Activated CD4-positive, alpha-beta T cell treated with anti-CD3 and anti-CD28 coated beads, Interleukin-2, Interleukin-4, amounts not matched to agents 100 ng/mL and 50 ng/mL, durations not matched to agents 16 hours and 8 hours (primary cell): ENCODE data around the gene POLR2L.

Experiments
- DNase-seq: peaks from one replicate; pipeline ENCODE4 v3.0.0-alpha.2; 2020; ENCODE audit warnings: low spot score

The POLR2L gene

DNA sequence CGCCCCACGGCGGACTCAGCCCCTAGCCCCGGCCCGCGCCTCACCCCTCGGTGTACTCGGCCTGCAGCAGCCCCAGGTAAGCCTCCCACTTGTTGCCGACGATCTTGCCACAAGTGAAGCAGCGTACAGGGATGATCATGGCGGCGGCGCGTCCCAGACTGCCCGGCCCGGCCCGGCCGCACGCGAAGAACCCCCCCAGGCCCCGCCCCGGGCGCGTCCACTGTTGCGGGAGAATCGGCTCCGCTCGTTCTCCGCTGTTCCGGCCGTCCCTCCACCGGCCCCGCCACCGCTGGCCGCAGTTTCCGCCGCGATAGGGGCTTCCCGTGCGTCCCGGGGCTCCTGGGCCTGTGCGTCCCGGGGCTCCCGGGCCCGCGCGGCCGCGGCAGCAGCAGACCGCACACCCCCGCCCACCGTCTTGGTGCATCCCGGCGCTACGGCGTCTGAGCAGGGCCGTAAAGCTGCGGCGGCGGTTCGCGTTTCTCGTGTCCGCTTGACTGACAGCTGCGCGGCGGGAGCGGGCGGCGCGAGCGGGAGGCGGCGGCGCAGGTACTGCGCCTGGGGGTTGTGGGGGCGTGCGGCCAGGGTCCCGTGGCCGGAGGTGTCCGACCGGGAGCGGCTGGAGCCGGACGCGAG is at the start of gene POLR2L, which contains the start of gene TSPAN4:
Gene POLR2L, minus strand, starts transcription at position 160 of the 633 bp plus-strand sequence. Its CDS starts 21 bp downstream, at position 139.
Gene TSPAN4, plus strand, starts transcription at position 483 of the 633 bp plus-strand sequence. CDS start 7,453 bp downstream, outside the sequence.
- peak; percentile 86 for DNase-seq

DNA sequence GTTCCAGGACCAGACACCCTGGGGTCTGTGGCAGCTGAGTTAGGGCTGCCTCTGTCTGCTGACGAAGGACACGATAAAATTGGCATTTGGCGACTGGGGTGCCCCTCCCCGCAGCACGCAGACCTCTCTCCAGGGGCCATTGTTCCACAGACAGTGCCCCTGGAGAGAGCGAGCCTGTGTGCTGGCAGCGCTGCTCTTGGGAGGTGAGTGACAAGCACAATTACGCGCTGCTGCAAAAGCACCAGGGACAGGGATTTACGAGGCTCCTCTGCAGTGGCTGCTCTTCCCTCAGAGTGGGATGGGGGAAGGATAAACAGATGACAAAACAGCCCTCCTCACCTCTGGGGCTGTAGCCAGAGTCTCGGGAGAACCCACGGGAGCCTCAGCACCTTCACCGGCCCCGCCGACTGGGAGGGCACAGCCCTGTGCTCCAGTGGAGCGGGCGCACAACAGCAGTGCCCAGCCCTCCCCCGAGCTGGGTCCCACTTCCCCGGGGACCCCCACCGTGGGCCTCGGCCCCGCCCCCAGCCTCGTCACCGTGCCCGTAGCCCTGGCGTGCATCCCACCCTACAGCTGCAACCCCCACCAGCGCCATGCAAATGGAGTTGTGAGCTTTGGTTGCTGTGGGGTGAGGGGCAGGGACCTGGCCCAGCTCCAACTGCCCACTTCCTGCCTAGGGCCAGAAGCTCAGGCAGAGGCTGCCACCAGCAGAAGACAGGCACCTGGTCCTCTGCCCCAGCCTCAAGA is 48.6 kb upstream of the POLR2L start:
- no peak for DNase-seq

DNA sequence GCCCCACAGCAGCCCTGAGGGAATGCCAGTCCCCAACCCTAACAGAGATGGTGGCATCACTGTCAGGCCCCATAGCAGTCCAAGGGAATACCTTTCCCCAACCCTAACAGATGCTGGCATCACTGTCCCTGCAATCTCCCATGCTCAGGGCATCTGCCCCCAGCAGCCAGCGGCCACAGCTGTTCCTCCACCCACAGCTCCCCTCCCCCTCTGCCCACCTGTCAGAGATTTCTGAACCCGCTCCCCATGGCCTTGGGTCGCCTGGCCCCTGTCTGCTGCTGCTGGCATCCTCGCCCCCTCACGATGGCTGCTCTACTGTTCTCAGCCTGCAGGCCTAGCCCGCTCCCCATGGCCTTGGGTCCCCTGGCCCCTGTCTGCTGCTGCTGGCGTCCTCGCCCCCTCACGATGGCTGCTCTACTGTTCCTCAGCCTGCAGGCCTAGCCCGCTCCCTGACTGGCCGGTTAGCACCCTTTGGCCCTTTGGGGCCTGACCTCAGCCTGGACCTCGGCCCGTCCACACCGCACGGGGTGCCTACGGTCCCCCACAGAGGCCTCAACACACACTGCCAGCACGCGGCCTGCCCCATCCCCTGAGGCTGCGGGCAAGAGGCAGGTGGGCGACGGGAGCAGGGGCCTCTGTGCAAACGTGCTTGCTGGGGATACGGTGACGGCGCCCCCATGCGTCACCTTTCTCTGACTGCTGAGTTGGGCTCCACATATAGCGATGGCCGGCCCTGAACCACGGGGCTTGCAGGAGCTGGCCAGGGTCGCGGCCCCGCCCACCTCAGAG is 47.6 kb upstream of the POLR2L start:
- no peak for DNase-seq

DNA sequence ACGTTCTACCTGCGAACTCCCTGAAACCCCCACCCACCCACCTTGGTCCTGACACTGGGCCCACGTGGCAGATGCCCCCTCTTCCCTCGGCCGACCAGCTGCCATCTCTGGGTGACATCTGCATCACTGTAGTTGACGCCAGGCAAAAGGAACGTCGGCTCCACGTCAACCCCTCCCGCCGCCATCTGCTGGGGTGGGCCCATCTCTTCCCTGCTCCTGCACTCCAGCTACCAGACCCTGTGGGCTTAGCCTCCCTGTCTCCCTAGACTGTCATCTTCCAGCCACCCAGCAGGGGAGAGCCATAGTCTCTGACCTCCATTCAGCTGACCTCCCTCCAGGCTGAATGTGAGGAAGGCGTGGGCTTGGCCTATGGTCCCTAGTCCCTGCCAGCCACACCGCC is 46.9 kb upstream of the POLR2L start:
- no peak for DNase-seq

DNA sequence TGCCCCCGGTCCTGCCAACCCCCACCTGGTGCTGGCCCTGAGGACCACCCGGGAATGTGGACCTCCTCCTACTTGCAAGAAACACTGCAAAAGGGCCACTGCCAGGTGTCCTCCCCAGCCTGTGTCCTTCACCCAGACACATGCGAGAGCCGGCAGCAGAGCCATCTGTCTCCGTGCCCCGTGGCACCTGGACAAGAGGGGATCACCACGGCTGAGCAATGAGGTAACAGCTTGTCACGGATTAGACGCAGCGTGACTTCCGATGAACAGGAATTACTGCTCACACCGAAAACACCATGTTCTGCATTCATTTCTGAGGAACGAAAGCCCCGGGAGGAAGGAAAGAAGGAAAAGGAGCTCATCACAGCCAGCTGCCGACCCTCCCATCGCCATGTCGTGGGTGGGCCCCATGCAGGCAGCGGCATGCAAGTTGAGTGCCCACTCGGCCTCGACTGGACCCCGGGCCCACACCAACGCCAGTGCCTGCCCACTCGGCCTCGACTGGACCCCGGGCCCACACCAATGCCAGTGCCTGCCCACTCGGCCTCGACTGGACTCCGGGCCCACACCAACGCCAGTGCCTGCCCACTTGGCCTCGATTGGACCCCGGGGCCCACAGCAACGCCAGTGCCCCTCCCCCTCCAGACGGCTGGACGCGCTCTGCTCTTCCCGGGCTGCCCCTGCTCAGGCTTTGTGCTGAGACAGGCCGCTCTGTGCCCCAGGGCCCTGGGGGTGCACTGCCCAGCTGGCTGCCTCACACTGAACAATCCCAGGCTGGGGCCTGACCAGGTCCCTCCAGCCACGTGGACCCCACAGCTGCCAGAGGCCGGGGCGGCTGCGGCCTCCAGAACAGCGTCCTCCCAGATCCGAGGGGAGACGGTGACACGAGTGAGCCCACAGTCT is 46.2 kb upstream of the POLR2L start:
- no peak for DNase-seq

DNA sequence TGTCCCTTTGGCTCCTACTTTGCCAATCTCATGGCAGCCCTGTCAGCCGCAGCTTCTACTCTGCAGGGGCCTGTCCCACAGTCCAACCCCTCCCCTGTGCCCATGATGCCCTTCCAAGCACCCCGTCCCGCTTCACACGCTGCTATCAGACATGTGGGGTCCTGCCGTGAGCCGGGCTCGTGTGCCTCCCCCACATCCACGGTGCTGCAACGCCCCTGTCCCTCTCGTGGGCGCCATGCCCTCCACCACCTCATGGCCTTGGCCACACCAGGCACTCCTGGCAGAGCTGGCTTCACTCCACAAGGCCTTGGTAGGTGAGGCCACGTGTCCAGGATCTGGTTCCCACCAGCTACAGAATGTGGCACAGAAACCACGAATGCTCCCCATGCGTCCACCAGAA is 45.3 kb upstream of the POLR2L start:
- DNase-seq: no peak

DNA sequence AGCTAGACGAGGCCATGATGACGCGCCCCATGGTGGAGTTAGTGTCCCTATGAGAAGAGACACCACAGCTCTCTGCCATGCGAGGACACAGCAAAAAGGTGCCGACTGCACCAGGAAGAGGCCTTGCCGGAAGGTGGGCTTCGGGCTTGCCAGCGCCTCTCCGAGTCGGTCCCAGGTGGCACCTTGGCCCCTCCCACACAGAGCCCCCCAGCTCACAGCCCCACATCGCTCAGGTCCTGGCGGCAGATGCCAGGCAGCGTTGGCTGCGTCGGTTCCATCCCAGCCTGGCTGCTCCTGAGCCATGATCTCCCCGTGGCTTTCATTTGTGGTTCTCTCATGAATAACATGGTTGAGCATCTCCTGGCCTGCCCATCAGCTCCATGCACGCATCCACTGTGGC is 44.2 kb upstream of the POLR2L start:
- DNase-seq: no peak

DNA sequence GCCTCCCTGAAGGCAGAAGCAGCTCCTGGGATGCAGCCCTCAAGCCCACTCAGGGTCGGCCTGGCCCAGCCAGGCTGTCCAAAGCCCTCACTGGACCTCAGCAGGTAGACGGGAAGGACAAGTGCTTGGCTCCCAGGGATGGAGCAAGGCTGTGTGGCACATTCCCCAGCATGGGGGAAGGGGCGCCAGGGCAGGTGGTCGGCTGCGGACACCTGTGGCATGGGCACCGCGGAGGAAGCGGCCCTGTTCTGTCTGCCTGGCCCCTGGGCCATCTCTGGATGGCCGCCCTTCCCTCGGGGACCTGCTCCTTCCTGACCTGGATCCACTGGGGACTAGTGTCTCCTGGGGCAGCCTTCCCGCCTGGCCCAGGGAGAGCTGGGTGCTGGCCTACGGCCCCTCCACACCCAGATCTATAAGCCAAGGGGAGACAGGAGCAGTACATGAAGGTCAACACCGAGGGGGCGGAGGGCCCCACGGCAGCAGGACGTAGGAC is 42.3 kb upstream of the POLR2L start:
- DNase-seq: no peak

DNA sequence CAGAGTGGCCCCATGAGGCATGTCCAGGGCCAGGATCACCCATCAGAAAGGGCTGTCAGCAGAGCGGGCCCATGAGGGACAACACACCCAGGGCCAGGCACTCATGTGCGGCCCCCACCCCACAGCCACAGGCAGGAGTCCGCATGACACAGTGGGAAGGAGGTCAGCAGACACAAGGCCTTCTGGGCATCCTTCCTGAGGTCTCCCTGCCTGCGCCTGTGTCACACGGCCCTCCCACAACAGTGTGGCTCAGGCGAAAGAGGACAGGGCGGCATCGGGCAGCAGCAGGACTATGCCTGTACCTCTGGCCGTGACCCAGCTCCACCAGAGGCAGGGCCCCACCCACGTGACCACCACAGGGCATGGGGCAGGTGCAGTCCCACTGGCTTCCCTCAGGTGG is 41.2 kb upstream of the POLR2L start:
- DNase-seq: no peak

DNA sequence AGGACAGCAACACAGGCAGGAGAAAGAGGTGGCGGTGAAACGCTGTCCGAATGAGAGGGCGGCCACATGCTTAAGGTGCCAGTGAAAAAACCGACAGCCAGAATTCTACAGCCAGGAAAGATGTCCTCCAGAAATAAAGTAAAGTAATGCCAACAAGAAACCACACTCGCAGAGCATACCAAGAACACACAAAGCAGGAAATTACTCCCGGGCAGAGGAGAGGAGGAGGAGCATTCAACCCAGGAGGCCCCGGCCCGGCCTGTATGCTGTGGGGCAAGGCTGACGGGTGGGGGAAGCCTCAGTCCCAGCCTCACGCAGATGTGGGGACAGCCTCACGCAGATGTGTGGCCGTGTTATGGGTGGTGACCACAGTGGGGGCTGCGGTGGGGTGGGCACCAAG is 40.3 kb upstream of the POLR2L start:
- DNase-seq: no peak

DNA sequence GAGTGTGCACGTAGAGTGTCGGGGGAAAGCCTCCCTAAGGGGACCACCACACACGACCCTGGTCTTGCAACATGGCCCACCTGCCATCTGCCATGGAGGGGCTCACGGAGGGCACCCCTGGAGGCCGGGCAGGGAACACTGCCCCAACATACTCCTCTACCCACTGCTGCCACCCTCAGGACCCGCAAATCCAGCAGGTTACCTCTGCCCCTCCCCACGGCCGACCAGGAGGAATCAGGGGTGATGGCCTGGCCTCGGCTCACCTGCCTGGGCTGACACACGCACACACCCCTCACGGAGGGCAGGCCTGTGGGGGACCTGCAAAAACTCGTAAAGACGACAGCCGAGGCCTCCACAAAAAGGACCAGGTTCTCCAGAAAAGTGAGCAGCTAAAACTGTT is 38.1 kb upstream of the POLR2L start:
- DNase-seq: no peak

DNA sequence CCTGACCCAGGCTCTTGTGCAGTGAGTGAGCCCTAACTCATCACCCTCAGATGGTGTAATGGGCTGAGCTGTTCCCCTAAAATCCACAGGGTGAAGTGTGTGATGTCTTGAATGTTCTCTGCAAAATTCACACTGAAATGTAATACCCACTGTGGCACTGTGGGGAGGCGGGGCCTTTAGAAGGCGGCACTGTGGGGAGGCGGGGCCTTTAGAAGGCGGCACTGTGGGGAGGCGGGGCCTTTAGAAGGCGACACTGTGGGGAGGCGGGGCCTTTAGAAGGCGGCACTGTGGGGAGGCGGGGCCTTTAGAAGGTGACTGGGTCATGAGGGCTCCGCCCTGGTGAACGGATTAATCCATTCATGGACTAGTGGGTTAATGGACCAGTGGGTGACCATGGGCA is 35.2 kb upstream of the POLR2L start:
- DNase-seq: peak; percentile 15

DNA sequence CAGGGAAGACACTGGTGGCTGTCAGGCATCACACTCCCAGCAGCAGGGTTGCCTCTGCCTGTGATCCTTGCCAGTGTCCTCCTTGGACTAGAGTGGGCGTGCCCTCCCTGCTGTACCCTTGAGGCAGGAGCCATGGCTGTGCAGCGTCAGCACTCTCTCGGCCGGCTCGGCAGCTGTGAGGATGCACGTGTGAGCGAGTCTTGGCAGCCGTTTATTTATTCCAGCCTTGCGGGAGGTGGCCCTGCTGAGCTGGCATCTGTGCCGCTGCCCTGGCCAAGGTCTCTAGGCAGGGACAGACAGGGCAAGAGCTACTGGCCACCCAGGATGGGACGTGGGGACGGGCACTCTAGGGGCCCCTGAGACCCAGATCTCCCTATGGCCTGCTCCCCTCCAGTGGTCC is 34.2 kb upstream of the POLR2L start:
- no peak for DNase-seq

DNA sequence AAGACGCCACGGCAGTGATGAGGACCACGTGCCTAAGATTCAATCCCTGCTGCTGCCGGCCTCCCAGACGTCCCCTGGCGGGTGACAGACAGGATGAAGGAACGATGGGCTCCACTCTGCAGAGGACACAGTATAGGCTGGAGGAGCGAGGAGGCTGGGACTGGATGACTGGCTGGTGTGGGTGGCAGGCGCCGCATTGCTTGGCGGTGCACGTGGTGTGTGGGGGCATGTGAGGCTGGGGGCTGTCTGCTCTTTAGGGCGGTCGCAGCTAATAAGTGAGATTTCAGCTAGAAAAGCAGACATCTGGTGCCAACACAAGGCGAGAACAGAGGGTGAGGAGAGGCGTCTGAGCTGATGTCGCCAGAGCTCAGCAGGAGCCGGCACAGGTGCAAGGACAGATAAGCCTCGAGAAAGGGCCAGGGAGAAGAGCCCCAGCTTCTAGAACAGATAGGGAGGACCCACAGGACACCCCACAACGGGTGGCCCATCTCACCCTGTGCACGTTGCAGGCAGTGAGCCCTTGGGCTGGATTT is 33.5 kb upstream of the POLR2L start:
- DNase-seq: no peak

DNA sequence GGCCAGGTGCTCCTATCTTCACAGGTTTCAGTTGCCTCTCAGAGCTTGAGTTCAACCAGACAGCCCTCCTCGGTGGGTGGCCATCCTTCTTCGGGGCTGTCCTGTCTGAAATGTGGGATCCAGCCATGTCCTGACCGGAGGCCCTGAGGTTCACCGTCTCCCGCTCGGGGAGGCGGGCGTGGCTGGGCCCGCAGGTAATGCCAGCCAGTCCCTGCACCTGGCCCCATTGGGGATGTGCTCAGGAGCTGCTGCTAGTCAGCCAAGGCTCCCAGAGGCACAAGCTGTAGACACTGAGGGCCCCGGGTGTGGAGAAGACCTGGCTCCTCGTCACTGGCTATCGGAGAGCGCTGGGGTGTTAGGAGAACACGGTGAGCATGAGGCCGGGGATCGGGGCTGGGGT is 32.9 kb upstream of the POLR2L start:
- no peak for DNase-seq

DNA sequence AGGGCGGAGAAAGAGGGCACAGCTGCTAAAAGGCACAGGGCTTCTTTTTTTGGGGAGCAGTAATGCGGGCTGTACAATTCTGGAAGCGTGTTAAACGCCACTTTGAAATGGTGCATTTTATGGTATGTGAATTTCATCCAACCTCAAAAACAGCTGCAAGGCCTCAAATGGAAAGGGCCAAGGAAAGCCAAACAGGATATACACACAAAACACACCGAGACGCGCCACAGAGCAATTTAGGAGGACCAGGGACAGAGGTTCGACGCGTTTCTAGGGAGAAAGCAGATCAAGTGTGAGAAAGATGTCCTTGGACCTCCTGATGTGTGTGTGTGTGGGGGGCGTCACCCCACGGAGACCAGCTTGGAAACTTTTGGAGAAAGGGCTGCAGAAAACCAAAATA is 31.4 kb upstream of the POLR2L start:
- no peak for DNase-seq

DNA sequence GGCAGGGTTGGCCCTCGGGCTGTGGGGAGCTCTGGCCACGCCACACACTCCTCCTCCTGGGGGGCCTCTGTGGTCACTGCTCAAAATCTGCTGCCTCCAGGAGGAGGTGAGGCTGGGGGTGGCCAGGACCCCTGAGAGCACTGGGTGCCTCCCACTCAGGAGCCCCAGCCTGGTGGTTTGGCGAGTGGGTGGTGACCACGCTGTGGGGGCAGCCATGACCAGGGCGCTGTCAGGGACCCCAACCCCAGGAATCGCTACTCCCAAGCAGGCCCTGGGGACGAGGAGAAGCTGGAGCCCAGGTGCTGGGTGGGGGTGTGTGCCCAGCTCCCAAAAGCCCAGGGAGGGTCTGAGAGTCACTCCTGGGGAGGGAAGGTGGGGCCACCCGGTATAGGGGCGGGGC is 30.5 kb upstream of the POLR2L start:
- DNase-seq: no peak

DNA sequence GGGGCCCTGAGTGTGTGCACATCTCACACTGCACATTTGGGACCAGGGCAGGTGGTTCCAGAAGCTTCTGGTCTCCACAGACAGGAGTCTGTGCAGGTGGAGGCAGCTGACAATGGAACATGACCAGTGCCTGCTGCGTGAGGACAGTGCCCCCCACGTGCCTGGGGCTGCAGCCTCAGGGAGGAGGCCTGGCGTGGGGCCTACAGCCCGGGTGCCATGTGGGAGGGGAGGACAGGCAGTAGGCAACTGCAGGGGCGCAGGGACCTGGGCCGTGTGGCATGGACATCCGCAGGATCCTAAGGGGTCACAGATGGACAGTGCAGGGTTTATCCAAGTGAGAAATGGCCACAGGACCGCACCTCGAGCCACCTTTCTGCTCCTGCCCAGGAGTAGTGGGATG is 29.1 kb upstream of the POLR2L start:
- DNase-seq: no peak

DNA sequence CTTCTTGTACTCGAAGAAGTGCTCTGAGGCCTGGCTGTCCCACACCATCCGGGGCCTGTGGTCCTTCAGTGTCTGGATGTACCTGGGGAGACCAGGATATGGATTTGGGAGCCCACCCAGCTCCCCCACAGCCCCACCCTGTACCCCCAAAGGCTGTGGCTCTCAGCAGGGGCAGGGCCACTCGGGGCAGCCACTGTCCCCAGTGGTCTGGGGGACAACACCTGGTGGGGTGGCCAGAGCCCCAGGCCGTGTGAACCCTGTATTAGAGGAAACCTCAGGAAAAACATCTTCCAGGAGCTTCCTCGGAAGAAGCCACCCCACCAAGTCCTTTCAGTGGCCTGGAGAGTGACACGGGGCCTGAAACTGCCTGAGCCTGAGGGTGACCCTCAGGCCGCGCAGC is 28.1 kb upstream of the POLR2L start:
- DNase-seq: no peak

DNA sequence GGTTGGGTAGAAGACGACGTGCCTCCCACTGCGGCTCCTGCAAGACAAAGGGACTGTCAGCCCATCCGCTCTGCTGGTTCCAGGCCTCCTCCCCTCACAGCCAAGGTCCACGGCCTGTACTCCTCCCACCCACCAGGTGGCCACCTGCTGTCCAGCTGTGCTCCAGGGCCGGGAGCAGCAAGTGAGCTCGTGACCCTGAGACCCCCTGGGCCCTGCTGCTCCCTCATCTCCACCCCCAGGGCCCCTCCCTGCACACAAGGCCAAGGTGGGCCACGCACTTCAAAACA is 27.7 kb upstream of the POLR2L start:
- no peak for DNase-seq

DNA sequence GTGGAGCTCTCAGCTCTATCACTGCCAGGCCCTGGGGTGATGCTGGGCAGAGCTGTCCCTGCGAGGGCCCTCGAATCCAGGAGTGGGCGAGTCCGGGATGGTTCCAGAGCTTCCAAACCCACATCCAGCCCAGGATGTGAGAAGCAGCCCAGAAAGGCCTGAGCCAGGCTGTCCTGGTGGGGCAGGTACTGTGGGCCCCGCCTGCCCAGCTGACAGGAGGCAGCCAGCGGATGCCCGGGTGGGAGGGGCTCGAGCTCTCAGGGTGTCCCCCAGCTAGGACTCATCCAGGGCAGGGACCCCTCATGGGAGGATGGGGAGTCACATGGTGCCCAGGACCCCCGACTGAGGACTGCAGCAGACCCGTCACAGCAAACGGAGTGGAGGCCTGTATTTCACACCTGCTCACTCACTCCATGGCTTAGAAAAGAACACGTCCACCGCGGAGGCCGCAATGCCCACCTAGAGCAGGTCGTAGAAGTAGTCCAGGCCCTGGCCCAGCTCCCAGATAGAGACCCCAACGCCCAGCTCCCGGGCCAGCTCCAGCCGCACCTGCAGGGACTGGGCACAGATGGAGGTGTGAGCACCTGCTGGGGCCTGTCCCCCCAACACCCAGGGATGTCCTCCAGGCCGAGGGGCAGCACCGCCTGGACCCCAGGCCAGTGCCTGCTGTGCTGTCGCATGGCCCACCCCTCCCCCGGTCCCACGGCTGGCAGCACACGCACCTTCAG is 27.2 kb upstream of the POLR2L start:
- no peak for DNase-seq
